Left cardiac atrium (tissue), 4 donors: Measurements from ENCODE around the gene MARCHF4. TPM values are rescaled to one million over a fixed set of nuclear protein-coding genes. Genes with fewer than 3 reads are reported as not detected.
"Not testable (repeated sequence)": the region's sequence is repeated elsewhere in the genome, so short reads cannot be mapped to it uniquely, and the experiment has no call there.

Experiments
- ATAC-seq, 2 donors: fragments of 200-7000 bp; cut with Tn5 transposase; one replicate each; pipeline ENCODE4 v1.9.1; 2020; ENCODE audit warnings: mild to moderate bottlenecking in 2 of 2, moderate library complexity in 2 of 2
- DNase-seq: peaks from one replicate; pipeline ENCODE4 v3.0.0-alpha.2; 2020
- intact Hi-C, 2 donors: fragments of 100-400 bp; cut with DNase I; formaldehyde crosslinking; loops; one replicate each; pipeline versions ENCODE4 v1.14.1 to v1.15.1; 2022 to 2023
- total RNA-seq, 2 donors: library from RNA; stranded (reverse); fragmentation: NEBNext Ultra II Directional; extraction: Animal tissue kit (Norgen Biotek cat#: 25700); gene quantifications; one replicate each; pipeline ENCODE4 v1.2.1, GENCODE V29; 2021
- donor health status: DM: no; HTN: yes; CAD: no.
- donor health status: DM: no; HTN: yes; CAD: no; lungs with severe emphysema.
- donor health status: DM: yes; HTN: yes; CAD: no.
- donor health status: Dilated cardiomyopathy.

Gene MARCHF4
- total RNA-seq, 2 donors from 2014 or later = 0.34 TPM; not detected in 1

DNA sequence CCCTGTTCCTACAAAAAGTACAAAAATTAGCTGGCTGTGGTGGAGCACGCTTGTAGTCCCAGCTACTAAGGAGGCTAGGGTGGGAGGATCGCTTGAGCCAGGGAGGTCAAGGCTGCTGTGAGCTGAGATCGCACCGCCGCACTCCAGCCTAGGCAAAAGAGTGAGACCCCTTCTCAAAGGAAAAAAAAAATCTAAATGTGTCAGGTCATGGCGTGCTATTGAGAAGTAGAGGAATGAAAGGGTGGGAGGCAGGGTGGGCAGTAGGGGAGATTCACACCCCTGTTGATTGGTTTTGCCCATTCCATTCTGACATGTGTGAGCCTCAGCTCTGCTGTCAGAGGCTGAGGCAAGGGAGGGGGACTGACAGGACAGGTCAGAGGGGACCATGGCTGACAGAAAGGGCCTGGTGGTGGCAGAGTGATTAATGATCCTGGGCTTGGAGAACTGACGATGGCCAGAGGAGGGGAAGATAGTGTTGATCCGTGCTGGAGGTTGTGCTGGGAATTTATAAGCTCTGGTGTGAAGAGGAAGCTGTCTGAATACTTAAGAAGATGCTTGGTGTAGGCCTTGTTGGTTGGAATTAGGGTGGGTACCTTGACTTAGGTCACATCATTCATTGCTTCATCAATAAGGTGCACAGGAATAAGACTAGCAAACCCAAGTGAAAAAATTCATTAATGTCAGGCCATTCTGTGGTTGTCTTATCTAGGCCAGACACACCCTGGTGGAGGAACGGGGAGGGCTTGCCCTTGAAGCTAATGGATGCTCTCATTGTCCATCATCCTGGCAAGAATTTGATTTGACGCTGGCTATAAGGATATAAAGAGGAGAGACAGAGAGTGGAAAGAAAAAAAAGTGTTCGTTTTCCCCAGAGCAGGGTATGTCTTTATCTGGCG, 20.9 kb upstream of the MARCHF4 start:
- DNase-seq (no peak), ATAC-seq (no peak)
- intact Hi-C loops = no loop called here

DNA sequence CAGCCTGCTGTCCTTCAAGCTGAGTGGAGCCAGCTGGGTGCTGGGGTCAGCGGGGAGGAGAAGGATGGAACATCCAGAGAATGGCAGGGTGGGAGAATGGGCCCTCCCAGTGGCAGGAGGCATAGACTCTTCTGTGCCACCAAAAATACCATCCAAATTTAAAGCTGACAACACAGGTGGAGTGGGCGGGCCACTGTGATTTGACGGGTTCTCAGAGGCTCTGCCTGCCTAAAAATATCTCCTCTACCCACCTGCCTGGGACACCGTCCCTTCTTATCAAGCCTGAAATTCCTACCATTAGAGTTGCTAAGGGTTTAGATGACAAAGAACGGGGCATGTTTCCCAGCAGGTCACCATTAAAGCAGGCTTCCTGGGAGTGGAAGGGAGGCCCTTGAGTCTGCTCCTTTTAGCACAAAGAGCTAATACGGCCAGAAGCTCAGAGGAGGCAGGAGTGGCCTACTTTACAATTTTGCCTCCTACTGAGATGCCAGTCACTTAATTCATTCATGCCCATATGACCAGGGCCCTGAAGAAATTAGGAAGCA, 19.8 kb upstream of the MARCHF4 start:
- ATAC-seq (no peak), DNase-seq (no peak)
- intact Hi-C loops = no loop called here

DNA sequence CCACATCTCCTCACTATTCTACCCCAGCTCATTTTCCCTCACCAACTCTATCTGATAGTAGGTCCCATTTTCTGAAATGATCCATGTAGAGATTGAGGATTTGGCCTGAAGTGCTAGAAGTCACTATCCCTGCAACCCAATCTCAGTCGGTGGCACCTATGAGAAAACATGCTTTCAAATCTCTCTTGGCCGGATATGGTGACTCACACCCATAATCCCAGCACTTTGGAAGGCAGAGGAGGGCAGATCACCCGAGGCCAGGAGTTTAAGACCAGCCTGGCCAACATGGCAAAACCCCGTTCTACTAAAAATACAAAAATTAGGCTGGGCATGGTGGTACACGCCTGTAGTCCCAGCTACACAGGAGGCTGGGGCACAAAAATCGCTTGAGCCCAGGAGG, 19.1 kb upstream of the MARCHF4 start:
- ATAC-seq (no peak), DNase-seq (no peak)
- intact Hi-C loops = no loop called here

- intact Hi-C loops = no loop called here
- ATAC-seq = no peak
Measured at GRCh38 chr2:216389570-216389969, 17.3 kb upstream of the MARCHF4 start.

DNA sequence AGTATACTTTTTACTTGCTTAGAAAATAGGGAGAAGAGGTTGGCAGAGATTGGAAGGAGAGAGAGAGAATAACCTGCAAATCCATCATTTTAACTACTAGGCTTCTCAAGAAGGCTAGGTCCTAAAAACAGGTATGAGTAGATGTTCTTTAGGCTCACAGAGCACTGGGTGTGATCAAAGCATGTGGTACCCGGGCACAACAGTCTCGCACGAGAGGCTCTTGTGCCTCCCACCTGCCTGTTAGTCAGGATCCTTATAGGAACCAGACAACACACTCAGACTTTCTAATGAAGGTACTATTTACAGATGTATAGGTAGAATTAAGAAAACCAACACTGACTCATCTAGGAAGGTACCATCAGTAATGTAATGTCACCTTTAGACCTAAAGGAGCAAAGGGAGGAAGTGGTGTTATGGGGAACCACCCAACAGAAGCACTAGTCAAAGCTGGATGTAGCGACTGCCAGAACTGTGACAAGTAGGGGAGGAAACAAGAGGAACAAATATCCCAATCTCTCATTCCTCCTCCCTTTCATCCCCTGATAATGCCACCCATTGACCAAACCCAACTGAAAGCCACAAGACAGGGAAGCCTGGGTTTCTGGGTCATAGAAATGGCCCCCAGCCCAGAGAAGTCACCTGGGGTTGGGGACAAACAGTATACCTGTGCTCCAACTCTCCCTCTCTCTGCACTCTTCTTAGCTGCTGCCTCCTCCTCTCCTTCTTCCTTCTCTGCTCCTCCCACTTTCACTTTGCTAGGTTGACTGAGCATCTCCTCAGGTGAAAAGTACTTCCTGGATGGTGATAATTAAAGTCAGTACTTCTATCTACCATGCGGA, 16.0 kb upstream of the MARCHF4 start:
- intact Hi-C loops = no loop called here
- DNase-seq (no peak), ATAC-seq (no peak)

More at GRCh38 chr2:216389570-216389969, 17.3 kb upstream of the MARCHF4 start:
- DNase-seq = no peak

- intact Hi-C loops = no loop called here
- ATAC-seq (no peak), DNase-seq (no peak)
Measured at GRCh38 chr2:216387262-216387661, 15.0 kb upstream of the MARCHF4 start.

DNA sequence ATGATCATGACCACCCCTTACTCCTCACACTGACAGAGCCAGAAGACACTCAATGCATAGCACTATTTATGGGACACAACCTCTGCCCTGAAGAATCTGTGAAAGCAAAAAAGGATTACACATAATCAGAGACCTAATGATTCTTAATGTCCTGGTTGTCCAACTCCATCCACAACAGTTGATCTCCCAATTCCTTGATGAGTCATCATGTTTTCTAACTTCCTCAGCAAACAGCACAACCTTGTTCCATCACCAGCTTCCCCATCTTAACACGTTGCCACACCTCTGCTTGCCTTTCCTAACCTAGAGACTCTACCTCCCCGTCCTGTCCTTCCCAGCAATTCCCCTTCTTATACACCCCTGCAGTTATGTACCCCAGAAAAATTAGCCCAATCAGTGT, 13.2 kb upstream of the MARCHF4 start:
- ATAC-seq (no peak), DNase-seq (no peak)
- intact Hi-C loops = no loop called here

DNA sequence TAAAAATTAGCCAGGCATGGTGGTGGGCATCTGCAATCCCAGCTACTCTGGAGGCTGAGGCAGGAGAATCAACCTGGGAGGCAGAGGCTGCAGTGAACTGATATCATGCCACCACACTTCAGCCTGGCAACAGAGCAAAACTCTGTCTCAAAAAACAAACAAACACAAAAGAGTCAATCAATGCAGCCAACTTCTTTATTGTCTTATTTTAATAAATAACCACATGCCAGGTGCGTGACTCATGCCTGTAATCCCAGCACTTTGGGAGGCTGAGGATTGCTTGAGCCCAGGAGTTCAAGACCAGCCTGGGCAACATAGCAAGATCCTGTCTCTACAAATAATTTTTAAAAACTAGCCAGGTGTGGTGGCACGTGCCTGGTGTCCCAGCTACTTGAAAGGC, 12.1 kb upstream of the MARCHF4 start:
- ATAC-seq, DNase-seq, intact Hi-C loops: not testable (repeated sequence)

- intact Hi-C loops = no loop called here
- ATAC-seq = no peak
- no peak for DNase-seq
Measured at GRCh38 chr2:216379977-216380376, 7.7 kb upstream of the MARCHF4 start.

- no peak for DNase-seq
- intact Hi-C loops = no loop called here
- ATAC-seq = no peak
Measured at GRCh38 chr2:216375286-216375685, 3.0 kb upstream of the MARCHF4 start.

DNA sequence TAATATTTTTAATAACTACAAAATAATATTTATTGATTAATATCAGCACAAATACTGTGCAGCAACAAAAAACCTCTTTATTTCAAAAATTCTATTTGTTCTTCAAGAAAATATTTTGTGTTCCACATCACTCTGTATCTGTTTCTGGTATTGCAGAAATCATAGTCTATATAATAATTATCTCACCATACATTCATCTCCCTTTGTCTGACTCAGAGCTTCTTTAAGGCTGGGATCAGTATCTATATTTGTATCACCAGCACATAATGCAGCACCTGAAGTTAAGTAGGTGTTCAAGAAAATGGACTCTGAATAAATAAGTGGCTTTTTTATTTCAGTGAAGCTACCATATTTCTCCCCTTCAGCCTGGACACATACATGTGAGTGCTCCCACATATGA, 1.6 kb upstream of the MARCHF4 start:
- intact Hi-C loops = no loop called here
- DNase-seq (no peak), ATAC-seq (no peak)

DNA sequence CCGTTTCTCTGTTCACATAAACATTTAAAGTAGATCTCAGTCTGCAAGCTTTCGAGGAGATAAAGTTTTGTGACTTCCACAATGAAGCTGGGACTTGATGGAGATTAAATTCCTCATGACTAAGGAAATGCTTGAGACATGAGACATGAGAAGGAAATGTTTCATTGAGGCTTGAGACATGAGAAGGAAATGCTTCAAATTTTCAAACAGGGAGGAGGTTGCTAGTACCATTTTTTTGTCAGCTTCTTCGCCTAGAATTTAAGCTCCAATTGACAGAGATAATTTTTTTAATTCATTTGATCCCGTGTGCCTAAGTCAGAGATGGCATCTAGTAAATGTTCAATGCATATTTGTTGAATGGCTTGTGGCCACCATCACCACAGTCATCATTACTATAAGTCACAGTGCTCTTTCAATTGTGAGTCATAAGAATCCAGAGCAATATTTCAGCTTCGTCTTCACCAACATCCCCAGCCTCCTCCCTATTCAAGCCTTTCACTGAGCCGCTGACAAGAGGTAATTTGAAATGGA, 543 bp upstream of the MARCHF4 start:
- no peak for ATAC-seq
- no peak for DNase-seq
- intact Hi-C loops = no loop called here

DNA sequence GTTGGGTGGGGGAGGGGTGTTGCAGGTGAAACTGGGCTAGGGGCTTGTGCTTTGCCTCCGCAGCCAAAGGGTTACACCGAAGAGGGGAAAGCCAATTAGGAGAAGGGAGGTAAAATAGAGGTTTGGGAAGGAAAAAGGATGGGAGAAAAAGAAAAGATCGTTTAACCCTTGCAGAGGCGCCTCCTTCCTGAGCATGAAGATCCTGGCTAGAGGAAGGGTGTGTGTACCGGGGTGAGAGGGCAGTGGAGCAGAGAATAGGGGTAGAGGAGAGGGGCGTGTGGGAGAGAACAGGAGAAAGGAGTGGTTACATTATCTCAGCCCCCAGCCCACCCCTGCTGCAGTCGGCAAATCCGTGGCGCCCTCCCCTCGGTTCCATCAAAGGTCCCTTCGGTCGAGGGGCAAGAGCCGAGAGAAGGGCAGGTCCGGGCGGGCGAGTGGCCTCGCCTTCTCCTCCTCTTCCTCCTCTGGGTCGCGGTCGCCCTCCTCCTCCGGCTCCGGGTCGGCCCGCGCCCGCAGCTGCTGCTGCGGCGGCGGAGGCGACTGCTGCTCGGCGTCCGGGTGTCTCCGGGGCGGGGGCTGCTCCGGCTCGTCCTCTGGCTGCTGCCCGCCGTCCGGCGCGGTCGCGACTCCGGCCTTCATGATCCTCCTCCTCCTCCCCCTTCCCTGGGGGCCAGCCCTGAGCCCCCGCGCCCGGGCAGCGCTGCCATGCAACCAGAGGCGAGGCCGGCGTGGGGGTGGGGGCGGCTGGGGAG, 1.1 kb downstream of the MARCHF4 start:
- peak in 1 of 2 donors; percentile 22 for ATAC-seq
- intact Hi-C loops = no loop called here

DNA sequence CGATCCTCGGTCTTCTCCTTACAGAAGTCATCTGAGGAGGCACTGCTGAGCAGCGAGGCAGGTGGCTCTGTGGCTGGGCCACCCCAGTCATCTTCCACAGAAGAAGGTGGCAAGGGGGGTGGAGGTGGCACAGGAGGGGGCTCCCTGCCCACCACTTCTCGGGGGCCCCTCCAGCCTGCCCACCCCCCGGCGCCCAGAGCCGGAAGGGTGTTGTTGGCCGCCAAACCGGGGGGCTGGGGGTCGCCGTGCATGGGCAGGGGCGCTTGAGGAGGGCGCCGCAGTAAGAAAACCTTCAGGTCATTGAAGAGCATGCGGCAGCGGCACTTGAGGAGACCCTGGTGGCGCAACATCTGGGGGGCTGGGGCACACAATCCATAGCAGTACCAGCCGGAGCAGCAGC, 2.5 kb downstream of the MARCHF4 start:
- intact Hi-C loops = no loop called here
- DNase-seq = no peak
- ATAC-seq = no peak

More for the DNA sequence above, 1.1 kb downstream of the MARCHF4 start:
- DNase-seq = no peak

GRCh38 chr2:216366777-216367471, 5.4 kb downstream of the MARCHF4 start:
- DNase-seq (no peak), ATAC-seq (no peak)
- intact Hi-C loops = no loop called here

DNA sequence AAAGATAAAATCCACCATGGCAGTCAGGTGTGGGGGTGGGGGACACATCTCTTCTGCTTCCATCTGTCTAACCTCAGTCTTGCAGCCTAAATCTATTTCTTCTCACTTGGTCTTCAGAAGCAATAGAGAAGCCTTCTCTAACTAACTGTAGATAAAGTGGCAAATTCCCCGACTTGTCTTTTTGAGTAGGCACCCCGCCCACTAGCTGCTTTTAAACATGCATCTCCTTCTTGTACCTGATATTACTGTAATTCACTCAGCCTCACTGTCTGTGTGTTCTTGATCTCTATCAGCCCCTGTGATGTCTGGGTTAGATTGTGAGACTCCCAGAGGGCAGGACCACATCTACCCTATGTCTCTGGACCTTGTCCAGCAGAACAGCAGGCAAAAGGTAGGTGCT, 6.8 kb downstream of the MARCHF4 start:
- intact Hi-C loops = no loop called here
- ATAC-seq (no peak), DNase-seq (no peak)

DNA sequence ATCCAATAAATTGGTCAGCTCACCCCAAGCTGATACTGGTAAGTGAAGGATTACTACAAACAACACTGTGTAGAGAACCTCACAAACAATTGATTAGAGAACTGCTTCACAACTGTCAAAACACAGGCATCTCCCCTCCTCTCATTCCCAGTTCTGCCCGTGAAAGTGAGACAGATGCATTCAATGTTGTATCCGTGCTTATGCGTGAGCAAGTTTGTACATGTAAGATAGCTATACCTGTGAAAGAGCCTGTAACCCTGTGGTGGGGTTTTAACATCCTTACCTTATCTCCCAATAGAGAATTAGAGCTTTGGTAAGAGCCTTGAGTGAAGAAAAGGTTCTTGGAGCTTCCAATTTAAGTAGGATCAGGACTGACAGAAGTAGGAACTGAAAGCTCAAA, 9.1 kb downstream of the MARCHF4 start:
- no peak for DNase-seq
- intact Hi-C loops = no loop called here
- no peak for ATAC-seq

DNA sequence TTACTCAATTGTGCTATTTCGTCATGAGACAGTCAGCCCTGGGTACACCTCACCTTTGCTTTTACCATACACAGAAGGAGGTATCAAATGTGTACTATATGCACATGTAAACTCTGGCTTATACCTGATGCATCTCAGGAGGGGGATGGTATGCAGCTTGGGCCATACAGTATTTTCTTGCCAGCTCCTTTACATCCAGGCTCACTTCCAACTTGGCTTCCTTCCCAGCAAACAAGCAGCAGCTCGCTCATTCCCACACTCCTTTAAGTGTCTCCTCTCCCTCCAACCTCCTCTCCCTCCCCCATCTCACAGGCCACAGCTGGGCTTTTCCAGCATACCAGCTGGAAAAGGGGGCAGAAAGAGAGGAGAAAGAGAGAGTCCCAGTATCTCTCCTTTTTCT, 9.6 kb downstream of the MARCHF4 start:
- no peak for ATAC-seq
- intact Hi-C loops = no loop called here
- no peak for DNase-seq

DNA sequence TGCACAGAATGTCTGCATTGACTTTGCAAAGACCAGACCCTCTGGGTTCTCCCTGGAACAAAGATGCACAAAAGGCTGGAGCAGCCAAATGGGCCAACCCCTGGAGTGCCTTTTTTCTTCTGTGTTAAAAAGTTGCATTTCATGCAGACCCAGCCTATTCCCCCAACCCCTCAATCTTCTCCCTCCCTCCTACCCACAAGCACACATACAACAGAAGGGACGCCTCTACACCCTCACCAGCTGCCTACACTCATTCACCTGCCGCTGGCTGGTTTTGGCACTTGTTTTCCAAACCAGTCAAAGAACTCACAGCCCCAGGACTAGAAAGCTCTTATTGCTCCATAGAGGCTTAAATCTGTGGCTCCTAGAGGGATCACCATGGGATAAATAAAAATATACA, 16.6 kb downstream of the MARCHF4 start:
- DNase-seq (no peak), ATAC-seq (no peak)
- intact Hi-C loops = no loop called here
